Thymus (tissue), 11 donors: Measurements from ENCODE around the gene CTSW. TPM values are rescaled to one million over a fixed set of nuclear protein-coding genes. Genes with fewer than 3 reads are reported as not detected.

ENCODE experiments used
- DNase-seq, 9 donors: peaks; one replicate each; pipeline ENCODE4 v3.0.0-alpha.2; 2013; ENCODE audit warnings: low spot score in 9 of 9, low read depth in 6 of 9, missing footprints in 1 of 9
- H3K27ac ChIP-seq, 2 donors: one replicate each; pipeline ENCODE4 v1.5.1; 2013; ENCODE audit warnings: control low read depth in 1 of 2, low read depth in 1 of 2, low read length in 1 of 2, mild to moderate bottlenecking in 1 of 2, moderate library complexity in 1 of 2
- H3K27me3 ChIP-seq, 2 donors: one replicate each; pipeline ENCODE4 v1.5.1; 2013; ENCODE audit warnings: low read length in 1 of 2; ENCODE audit not compliant: control insufficient read depth in 2 of 2, insufficient read depth in 1 of 2
- H3K36me3 ChIP-seq, 2 donors: one replicate each; pipeline ENCODE4 v1.5.1; 2013; ENCODE audit warnings: low read length in 1 of 2, mild to moderate bottlenecking in 1 of 2, moderate library complexity in 1 of 2; ENCODE audit not compliant: control insufficient read depth in 2 of 2, insufficient read depth in 2 of 2
- H3K4me1 ChIP-seq, 2 donors: one replicate each; pipeline ENCODE4 v1.5.1; 2013; ENCODE audit warnings: low read length in 2 of 2; ENCODE audit not compliant: control insufficient read depth in 2 of 2, insufficient read depth in 2 of 2
- H3K4me3 ChIP-seq, 2 donors: one replicate each; pipeline ENCODE4 v1.5.1; 2013; ENCODE audit warnings: low read length in 2 of 2, control low read depth in 1 of 2, mild to moderate bottlenecking in 1 of 2
- H3K9me3 ChIP-seq, 2 donors: one replicate each; pipeline ENCODE4 v1.5.1; 2013; ENCODE audit warnings: low read length in 1 of 2, mild to moderate bottlenecking in 1 of 2; ENCODE audit not compliant: control insufficient read depth in 2 of 2, insufficient read depth in 1 of 2
- WGBS: extraction: QIAGEN DNeasy Blood & Tissue Kit; methylation state at CpG from one replicate; pipeline ENCODE4 v1.1.7; 2013; 5-methylcytosine and 5-hydroxymethylcytosine counted together
- polyA plus RNA-seq: library from polyadenylated mRNA; stranded (reverse); fragments of 200-250 nt; gene quantifications from one replicate; pipeline ENCODE4 v1.2.3, GENCODE V29; 2013
- total RNA-seq: library from RNA; stranded (reverse); fragments of 120-200 nt; gene quantifications from one replicate; pipeline ENCODE4 v1.2.4, GENCODE V29; 2013
- donor health status: healthy.

Gene CTSW
- total and polyA plus RNA-seq, 2 donors = 4.2 to 18.5 TPM

- Histone ChIP-seq H3K36me3 (no peaks in the 10 kb centered on the region), H3K4me1 (peaks cover 39 to 54% of the 10 kb centered on the region in 2 donors), H3K27me3 (peaks cover 9 to 30% of the 10 kb centered on the region in 2 donors), H3K4me3 (peak overlapping the region; percentile 30 to 40), H3K9me3 (no peaks in the 10 kb centered on the region), H3K27ac (peak overlapping the region; percentile 68 to 71)
- DNase-seq = peak in 1 of 9 donors; percentile 49
- 14% methylated on average over 16 of the region's 16 CpGs for WGBS
Observed at GRCh38 chr11:65894034-65894591, 14.5 kb downstream of the CTSW start.

GRCh38 chr11:65895482-65895981, 15.9 kb downstream of the CTSW start:
- Histone ChIP-seq H3K9me3 (no peaks in the 10 kb centered on the region), H3K27me3 (peaks cover 18 to 44% of the 10 kb centered on the region in 2 donors), H3K4me1 (peaks cover 40 to 55% of the 10 kb centered on the region in 2 donors), H3K4me3 (no peak overlapping the region), H3K27ac (no peak overlapping the region), H3K36me3 (no peaks in the 10 kb centered on the region)
- DNase-seq = no peak
- 97% methylated on average over 5 of the region's 5 CpGs for WGBS

DNA sequence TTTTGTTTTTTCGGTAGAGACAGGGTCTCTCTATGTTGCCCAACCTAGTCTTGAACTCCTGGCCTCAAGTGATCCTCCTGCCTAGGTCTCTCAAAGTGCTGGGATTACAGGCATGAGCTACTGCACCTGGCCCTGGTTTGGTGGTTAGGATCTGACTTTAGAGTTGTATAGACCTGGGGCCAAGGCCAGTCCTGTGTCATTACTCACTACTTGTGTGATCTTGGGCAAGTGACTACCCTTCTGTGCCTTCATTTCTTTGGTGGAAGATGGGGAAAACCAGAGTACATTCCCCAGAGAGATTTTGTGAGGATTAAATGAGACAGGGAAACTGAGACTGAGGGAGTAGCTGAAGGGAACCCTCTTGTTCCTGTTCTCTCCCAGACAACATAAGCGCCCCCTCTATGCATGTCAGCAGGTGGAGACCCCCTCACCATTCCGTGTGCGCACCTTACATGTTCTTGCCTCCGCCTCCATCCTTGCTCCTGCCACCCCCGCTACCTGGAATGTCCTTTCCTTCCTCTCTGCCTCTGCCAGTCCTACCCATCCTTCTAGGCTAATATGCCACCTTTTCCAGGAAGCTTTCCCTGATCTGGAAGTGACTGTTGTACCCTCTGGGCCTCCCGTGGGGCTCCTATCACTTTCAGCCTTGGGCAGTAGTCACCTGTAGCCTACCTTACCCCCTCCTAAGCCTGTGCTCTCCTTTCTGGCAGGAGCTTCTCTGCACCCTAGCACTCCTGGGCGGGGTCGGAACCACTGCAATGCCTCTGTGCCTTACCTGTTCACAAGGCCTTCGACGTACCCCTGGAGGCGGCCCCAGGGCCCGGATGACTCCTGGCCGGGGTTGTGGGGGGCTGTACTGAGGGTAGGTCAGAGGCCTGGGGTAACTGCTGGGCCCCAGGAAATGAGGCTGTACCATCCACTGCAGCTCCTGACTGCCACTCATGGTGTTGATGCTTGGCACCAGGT, 16.7 kb downstream of the CTSW start:
- no peak overlapping the region for H3K27ac ChIP-seq
- no peak for DNase-seq
- no peaks in the 10 kb centered on the region for H3K9me3 ChIP-seq
- peaks cover 22 to 52% of the 10 kb centered on the region in 2 donors for H3K27me3 ChIP-seq
- H3K36me3 ChIP-seq = no peaks in the 10 kb centered on the region
- 97% methylated on average over 14 of the region's 14 CpGs for WGBS
- peaks cover 42 to 58% of the 10 kb centered on the region in 2 donors for H3K4me1 ChIP-seq
- no peak overlapping the region for H3K4me3 ChIP-seq

DNA sequence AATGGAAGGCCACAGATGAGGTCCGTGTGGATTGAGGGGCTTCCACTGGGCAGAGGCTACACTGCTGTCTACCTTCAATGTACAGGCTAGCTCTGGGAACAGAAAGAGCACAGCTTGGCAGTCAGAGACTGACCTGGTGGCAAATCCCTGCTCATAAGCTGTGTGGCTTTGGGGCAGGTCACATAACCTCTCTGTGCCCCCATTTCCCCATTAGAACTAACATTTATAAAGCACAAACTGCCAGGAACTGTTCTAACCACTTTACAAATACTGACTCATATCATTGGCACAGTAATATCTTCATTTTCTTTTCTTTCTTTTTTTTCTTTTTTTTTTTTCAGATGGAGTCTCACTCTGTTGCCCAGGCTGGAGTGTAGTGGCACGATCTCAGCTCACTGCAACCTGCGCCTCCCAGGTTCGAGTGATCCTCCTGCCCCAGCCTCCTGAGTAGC, 17.4 kb downstream of the CTSW start:
- Histone ChIP-seq H3K4me1 (peaks cover 37 to 54% of the 10 kb centered on the region in 2 donors), H3K36me3 (no peaks in the 10 kb centered on the region), H3K27ac (no peak overlapping the region), H3K27me3 (peaks cover 22 to 57% of the 10 kb centered on the region in 2 donors), H3K9me3 (no peaks in the 10 kb centered on the region), H3K4me3 (no peak overlapping the region)
- WGBS = 95% methylated on average over 4 of the region's 4 CpGs
- no peak for DNase-seq

DNA sequence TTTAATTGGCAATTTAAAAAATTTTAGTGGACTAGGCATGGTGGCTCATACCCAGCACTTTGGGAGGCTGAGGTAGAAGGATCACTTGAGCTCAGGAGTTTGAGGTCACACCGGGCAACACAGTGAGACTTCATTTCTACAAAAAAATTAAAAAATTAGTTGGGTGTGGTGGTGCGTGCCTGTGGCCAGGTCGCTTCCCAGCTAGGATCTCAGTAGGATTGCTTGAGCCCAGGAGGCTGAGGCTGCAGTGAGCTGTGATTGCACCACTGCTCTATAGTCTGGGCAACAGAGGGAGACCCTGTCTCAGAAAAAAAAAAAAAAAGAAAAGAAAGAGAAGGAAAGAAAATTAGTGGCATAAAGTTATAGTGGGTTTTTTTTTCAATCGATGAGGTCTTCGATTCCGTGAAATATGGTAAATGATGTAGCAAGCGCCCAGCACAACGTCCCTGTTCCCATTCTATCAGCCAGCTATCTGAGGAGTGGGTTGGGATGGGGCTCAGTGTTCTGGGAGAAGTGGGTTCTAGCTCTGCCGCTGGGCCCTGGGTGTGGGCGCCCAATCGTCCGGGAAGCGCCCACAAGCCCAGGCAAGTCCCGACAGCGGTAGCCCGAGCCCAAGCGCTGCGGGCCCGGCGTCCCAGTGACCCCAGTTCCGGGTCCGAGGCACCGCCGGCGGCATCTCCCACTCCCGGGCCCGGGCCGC, 19.2 kb downstream of the CTSW start:
- H3K9me3 ChIP-seq = no peaks in the 10 kb centered on the region
- H3K27me3 ChIP-seq = peaks cover 22 to 65% of the 10 kb centered on the region in 2 donors
- 31% methylated on average over 28 of the region's 28 CpGs for whole genome bisulfite sequencing
- no peak overlapping the region for H3K27ac ChIP-seq
- no peak for DNase-seq
- H3K4me1 ChIP-seq = peaks cover 23 to 49% of the 10 kb centered on the region in 2 donors
- H3K36me3 ChIP-seq = no peaks in the 10 kb centered on the region
- H3K4me3 ChIP-seq = peak overlapping the region in 1 of 2 donors; percentile 58

DNA sequence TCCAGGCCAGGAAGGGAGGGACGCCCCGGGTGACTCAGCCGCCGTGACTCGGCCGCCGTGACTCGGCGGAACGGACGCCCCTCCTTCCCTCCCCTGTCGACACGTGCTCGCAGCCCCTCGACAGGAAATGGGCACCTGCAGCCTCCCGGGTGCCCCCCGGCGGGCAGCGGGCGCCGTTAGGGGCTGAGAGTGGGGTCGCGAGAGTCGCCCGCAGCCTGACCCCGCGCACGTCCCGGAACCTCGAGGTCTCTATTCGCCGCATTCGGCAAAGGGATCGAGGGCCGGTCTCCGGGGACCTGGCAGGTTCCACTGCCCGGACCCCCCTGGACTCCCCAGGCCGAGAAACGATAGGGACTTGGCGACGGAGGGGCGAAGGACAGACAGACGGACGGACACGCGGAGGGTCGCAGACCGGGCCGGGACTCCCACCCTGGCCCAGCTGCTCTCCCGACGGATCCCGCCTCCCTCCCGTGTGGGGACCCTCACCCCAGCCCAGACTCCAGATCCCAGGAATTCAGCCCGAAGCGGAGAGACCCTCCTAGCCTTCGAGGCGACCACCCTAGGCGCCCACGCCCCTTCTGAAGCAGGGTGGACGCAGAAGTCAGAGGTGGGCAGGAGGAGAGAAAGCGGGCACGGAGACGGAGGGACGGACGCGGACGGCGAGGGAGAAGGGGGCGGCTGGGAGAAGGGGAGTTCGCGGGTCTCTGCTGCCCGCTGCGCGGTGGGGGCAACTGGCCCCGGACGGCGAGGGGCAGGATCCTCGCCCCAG, 19.9 kb downstream of the CTSW start:
- Histone ChIP-seq H3K4me3 (peak overlapping the region in 1 of 2 donors; percentile 58), H3K4me1 (peaks cover 18 to 42% of the 10 kb centered on the region in 2 donors), H3K27me3 (peaks cover 22 to 65% of the 10 kb centered on the region in 2 donors), H3K36me3 (no peaks in the 10 kb centered on the region), H3K9me3 (no peaks in the 10 kb centered on the region), H3K27ac (peak overlapping the region in 1 of 2 donors; percentile 31)
- peak in 3 of 9 donors; percentile 66 to 76 (median 68) for DNase-seq
- WGBS = 4% methylated on average over 78 of the region's 78 CpGs

DNA sequence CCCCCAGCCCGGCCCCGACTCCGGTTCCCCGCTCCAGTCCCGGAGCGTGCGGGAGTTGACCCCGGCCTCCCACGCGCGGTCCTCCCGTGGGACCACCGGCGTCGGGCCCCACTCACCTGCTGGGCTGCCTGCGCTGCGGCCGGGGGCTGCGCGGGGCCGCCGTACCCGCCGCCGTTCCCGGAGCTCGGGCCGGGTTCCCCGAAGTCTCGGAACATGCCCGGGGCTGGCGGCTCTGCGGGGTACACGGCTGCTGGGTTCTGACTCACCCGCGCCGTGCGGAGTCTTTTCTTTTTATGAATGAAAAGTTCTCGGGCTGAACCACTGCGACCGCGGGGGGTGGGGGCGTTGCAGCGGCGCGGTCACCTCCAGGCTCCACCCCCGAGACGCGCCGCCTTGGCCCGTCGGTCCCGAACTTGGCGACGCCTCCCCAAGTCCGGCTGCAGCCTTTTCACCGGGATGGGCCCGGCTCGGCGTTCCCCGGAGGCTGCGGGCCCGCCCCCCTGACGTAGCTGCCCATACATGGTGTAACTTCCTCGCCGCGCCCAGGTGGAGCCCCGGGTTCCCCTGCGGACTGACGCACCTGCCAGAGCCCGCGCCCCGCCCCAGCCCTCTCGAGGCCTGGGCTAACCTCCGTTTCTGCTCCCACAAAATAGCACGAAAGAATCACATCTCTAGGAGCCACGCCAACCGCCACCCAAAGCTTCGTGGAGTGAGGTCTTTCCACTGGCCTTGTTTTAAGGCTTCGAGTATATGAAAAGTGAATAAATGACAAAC, 20.7 kb downstream of the CTSW start, which contains the start of gene FOSL1:
FOSL1 (minus strand) TSS at position 264 of the 774 bp plus-strand sequence; CDS start at position 215, 49 bp downstream.
- WGBS = 2% methylated on average over 80 of the region's 80 CpGs
- H3K36me3 ChIP-seq = no peaks in the 10 kb centered on the region
- peak in 7 of 9 donors; percentile 64 to 88 (median 80) for DNase-seq

DNA sequence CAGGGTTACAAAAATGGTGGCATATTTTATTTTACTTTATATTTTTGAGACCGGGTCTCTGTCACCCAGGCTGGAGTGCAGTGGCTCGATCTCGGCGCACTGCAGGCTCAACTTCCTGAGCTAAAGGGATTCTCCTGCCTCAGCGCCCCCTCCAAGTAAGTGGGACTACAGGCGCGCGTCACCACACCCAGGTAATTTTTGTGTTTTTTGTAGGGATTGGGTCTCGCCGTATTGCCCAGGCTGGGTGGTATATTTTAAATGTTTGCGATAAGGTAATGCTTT, 21.2 kb downstream of the CTSW start:
- H3K4me1 ChIP-seq = peaks cover 18 to 42% of the 10 kb centered on the region in 2 donors
- DNase-seq = no peak
- no peaks in the 10 kb centered on the region for H3K9me3 ChIP-seq
- no peaks in the 10 kb centered on the region for H3K36me3 ChIP-seq
- H3K27ac ChIP-seq = no peak overlapping the region
- H3K27me3 ChIP-seq = peaks cover 22 to 61% of the 10 kb centered on the region in 2 donors
- 93% methylated on average over 11 of the region's 11 CpGs for WGBS
- H3K4me3 ChIP-seq = no peak overlapping the region

More for the DNA sequence above, 20.7 kb downstream of the CTSW start, which contains the start of gene FOSL1:
- H3K27me3 ChIP-seq = peaks cover 22 to 65% of the 10 kb centered on the region in 2 donors
- H3K9me3 ChIP-seq = no peaks in the 10 kb centered on the region
- H3K4me1 ChIP-seq = peaks cover 18 to 42% of the 10 kb centered on the region in 2 donors
- H3K4me3 ChIP-seq = peak within 1 kb of the TSS; percentile 32 to 58
- peak within 1 kb of the TSS in 1 of 2 donors; percentile 49 for H3K27ac ChIP-seq
